ENCODE measurements around the gene PCDHB15. TPM values are rescaled to one million over a fixed set of nuclear protein-coding genes. Genes with fewer than 3 reads are reported as not detected.
"Not testable (repeated sequence)": the region's sequence is repeated elsewhere in the genome, so short reads cannot be mapped to it uniquely, and the experiment has no call there.

PCDHB15 gene
- total RNA-seq, 1 experiment from 2014 or later = 0.07 TPM

DNA sequence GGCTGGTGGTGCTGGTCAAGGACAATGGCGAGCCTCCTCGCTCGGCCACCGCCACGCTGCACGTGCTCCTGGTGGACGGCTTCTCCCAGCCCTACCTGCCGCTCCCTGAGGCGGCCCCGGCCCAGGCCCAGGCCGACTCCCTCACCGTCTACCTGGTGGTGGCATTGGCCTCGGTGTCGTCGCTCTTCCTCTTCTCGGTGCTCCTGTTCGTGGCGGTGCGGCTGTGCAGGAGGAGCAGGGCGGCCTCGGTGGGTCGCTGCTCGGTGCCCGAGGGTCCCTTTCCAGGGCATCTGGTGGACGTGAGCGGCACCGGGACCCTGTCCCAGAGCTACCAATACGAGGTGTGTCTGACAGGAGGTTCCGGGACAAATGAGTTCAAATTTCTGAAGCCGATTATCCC lies 19.8 kb upstream of the PCDHB15 start:
- H3K9ac ChIP-seq (ENCODE audit: low read length); intact Hi-C loops (cut with micrococcal nuclease); H3K27ac ChIP-seq (ENCODE audit: low read depth, low read length); H3K9me3 ChIP-seq (ENCODE audit: control insufficient read depth in 1 of 2, insufficient read depth in 1 of 2, low read depth in 1 of 2, low read length in 2 of 2); POLR2A ChIA-PET; H3K27me3 ChIP-seq (ENCODE audit: insufficient read depth, low read length); H2AFZ ChIP-seq (ENCODE audit: low read depth, low read length, poor library complexity, severe bottlenecking); H3K79me2 ChIP-seq (ENCODE audit: insufficient read depth, low read length); H3K9me2 ChIP-seq (ENCODE audit: insufficient read depth); H3K4me2 ChIP-seq (ENCODE audit: low read length); H3K4me1 ChIP-seq (ENCODE audit: control insufficient read depth in 1 of 2, insufficient read depth in 2 of 2, low read length in 2 of 2); H3K36me3 ChIP-seq (ENCODE audit: control insufficient read depth in 1 of 2, insufficient read depth in 2 of 2, low read length in 2 of 2); H4K20me1 ChIP-seq (ENCODE audit: insufficient read depth); H3K4me3 ChIP-seq (replicated peaks in 1 of 2; ENCODE audit: low read depth in 1 of 2, low read length in 2 of 2); RAD21 ChIA-PET (ENCODE audit: low non-redundant PET in 1 of 2, low total read pairs in 2 of 2, uncharacterized antibody in 2 of 2, unreplicated experiment in 2 of 2); DNase-seq (ENCODE audit: low read depth, low spot score); BruUV-seq (replicated peaks); CTCF ChIA-PET; ATAC-seq: not testable (repeated sequence)

DNA sequence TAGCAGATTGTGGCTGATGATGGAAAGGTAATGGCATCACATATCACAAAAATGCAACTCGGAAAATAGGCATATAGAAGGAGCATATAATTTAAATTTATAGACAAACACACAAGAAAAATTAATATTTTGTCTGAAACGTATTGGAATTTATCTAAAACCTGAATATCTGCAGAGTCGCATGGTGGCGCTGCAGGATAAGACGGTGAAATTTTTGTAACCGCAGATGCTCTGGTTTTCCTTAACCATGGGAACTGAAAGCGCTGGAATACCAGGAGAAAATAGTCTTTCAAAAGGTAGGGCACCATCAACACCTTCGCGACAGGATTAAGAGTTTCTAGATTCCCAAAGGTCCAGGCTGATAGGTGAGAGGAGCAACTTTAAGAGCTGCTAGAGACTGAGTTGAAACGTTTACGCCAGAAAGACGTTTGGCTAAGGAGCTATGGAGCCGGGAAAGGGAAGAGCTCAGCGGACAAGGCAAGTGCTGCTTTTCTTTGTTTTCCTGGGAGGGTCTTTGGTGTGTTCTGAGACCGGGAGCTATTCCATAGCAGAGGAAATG lies 11.0 kb upstream of the PCDHB15 start:
- Histone ChIP-seq H3K27ac (ENCODE audit: low read depth, low read length) (no peak overlapping the region), H3K36me3 (ENCODE audit: control insufficient read depth in 1 of 2, insufficient read depth in 2 of 2, low read length in 2 of 2) (no peaks in the 10 kb centered on the region), H3K4me1 (ENCODE audit: control insufficient read depth in 1 of 2, insufficient read depth in 2 of 2, low read length in 2 of 2) (no peaks in the 10 kb centered on the region), H3K4me3 (replicated peaks in 1 of 2; ENCODE audit: low read depth in 1 of 2, low read length in 2 of 2) (no peak overlapping the region), H3K79me2 (ENCODE audit: insufficient read depth, low read length) (no peaks in the 10 kb centered on the region), H2AFZ (ENCODE audit: low read depth, low read length, poor library complexity, severe bottlenecking) (no peak overlapping the region), H3K9me3 (ENCODE audit: control insufficient read depth in 1 of 2, insufficient read depth in 1 of 2, low read depth in 1 of 2, low read length in 2 of 2) (peaks cover 0 to 7% of the 10 kb centered on the region in 2 experiments; a peak in 2 of 4 replicates), H3K9me2 (ENCODE audit: insufficient read depth) (no peaks in the 10 kb centered on the region), H4K20me1 (ENCODE audit: insufficient read depth) (no peaks in the 10 kb centered on the region), H3K9ac (ENCODE audit: low read length) (no peak overlapping the region), H3K4me2 (ENCODE audit: low read length) (no peak overlapping the region), H3K27me3 (ENCODE audit: insufficient read depth, low read length) (no peaks in the 10 kb centered on the region)
- DNase-seq (ENCODE audit: low read depth, low spot score) = no peak
- TF ChIP-seq RAD21 (IDR thresholded peaks at IDR 0.05; ENCODE audit: low read depth) = peak; percentile 15; the same call in 1 of the 2 replicates
- TF ChIP-seq, protein P1, sequence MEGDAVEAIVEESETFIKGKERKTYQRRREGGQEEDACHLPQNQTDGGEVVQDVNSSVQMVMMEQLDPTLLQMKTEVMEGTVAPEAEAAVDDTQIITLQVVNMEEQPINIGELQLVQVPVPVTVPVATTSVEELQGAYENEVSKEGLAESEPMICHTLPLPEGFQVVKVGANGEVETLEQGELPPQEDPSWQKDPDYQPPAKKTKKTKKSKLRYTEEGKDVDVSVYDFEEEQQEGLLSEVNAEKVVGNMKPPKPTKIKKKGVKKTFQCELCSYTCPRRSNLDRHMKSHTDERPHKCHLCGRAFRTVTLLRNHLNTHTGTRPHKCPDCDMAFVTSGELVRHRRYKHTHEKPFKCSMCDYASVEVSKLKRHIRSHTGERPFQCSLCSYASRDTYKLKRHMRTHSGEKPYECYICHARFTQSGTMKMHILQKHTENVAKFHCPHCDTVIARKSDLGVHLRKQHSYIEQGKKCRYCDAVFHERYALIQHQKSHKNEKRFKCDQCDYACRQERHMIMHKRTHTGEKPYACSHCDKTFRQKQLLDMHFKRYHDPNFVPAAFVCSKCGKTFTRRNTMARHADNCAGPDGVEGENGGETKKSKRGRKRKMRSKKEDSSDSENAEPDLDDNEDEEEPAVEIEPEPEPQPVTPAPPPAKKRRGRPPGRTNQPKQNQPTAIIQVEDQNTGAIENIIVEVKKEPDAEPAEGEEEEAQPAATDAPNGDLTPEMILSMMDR (IDR thresholded peaks at IDR 0.05 in 2 of 3, conservative IDR thresholded peaks at IDR 0.05 in 1 of 3; ENCODE audit: borderline replicate concordance in 1 of 3, insufficient read depth in 1 of 3, low read depth in 2 of 3, low read length in 2 of 3) = no peak
- CTCF ChIA-PET = interaction anchor here (1.1 kb wide), 1 partner anchor 86 kb away, joined by 3 read pairs; the partner anchor contains the start of gene TAF7
- RAD21 ChIA-PET (ENCODE audit: low non-redundant PET in 1 of 2, low total read pairs in 2 of 2, uncharacterized antibody in 2 of 2, unreplicated experiment in 2 of 2) = no interaction called here
- BruUV-seq (replicated peaks) = no TSS peak
- intact Hi-C loops (cut with micrococcal nuclease) = no loop called here
- no peak for ATAC-seq
- POLR2A ChIA-PET = no interaction called here

DNA sequence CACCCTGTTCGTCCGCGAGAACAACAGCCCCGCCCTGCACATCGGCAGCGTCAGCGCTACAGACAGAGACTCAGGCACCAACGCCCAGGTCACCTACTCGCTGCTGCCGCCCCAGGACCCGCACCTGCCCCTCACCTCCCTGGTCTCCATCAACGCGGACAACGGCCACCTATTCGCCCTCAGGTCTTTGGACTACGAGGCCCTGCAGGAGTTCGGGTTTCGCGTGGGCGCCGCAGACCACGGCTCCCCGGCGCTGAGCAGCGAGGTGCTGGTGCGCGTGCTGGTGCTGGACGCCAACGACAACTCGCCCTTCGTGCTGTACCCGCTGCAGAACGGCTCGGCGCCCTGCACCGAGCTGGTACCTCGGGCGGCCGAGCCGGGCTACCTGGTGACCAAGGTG lies 9.3 kb upstream of the PCDHB15 start:
- H2AFZ ChIP-seq (ENCODE audit: low read depth, low read length, poor library complexity, severe bottlenecking); RAD21 ChIA-PET (ENCODE audit: low non-redundant PET in 1 of 2, low total read pairs in 2 of 2, uncharacterized antibody in 2 of 2, unreplicated experiment in 2 of 2); DNase-seq (ENCODE audit: low read depth, low spot score); H3K27me3 ChIP-seq (ENCODE audit: insufficient read depth, low read length); H3K36me3 ChIP-seq (ENCODE audit: control insufficient read depth in 1 of 2, insufficient read depth in 2 of 2, low read length in 2 of 2); H3K9me2 ChIP-seq (ENCODE audit: insufficient read depth); H3K79me2 ChIP-seq (ENCODE audit: insufficient read depth, low read length); H3K27ac ChIP-seq (ENCODE audit: low read depth, low read length); CTCF ChIA-PET; H3K4me2 ChIP-seq (ENCODE audit: low read length); intact Hi-C loops (cut with micrococcal nuclease); H3K4me1 ChIP-seq (ENCODE audit: control insufficient read depth in 1 of 2, insufficient read depth in 2 of 2, low read length in 2 of 2); H3K4me3 ChIP-seq (replicated peaks in 1 of 2; ENCODE audit: low read depth in 1 of 2, low read length in 2 of 2); H3K9ac ChIP-seq (ENCODE audit: low read length); ATAC-seq; H3K9me3 ChIP-seq (ENCODE audit: control insufficient read depth in 1 of 2, insufficient read depth in 1 of 2, low read depth in 1 of 2, low read length in 2 of 2); H4K20me1 ChIP-seq (ENCODE audit: insufficient read depth); POLR2A ChIA-PET; BruUV-seq (replicated peaks): not testable (repeated sequence)

Data from HCT116 (cell line).